K562 (cell line): ENCODE data around the gene TPO. TPM values are rescaled to one million over a fixed set of nuclear protein-coding genes. Genes with fewer than 3 reads are reported as not detected.

ENCODE experiments used
- ATAC-seq: fragments of 200-7000 bp; cut with Tn5 transposase; 3 replicates; pipeline ENCODE4 v1.9.1; 2020; ENCODE audit warnings: moderate library complexity
- BruUV-seq: library from RNA; stranded (reverse); fragments of 400-500 nt; replicated peaks from 2 replicates; lab custom pipeline; 2021; lab: Mats Ljungman, UMichigan
- CTCF ChIA-PET: fragments of 300-600 bp; formaldehyde crosslinking; extraction: SDS; loops from one replicate; lab custom pipeline; 2021; ENCODE audit warnings: low intra/inter-chr PET ratio; lab: Yijun Ruan, JAX
- POLR2A ChIA-PET: fragments of 300-600, 350-650 bp; sonication (Branson Sonifier 250); formaldehyde crosslinking; extraction: SDS; loops from one replicate; lab custom pipeline; 2021; ENCODE audit warnings: antibody characterized with exemption, inconsistent platforms; lab: Yijun Ruan, JAX
- DNase-seq, 4 experiments: peaks; one replicate each; pipeline versions ENCODE4 v3.0.0 to v3.0.0-alpha.2; 2011 to 2018; ENCODE audit warnings: low spot score in 3 of 4, mixed read lengths in 3 of 4; ENCODE audit errors: extremely low read depth in 1 of 4
- FAIRE-seq: peaks from 2 replicates; lab custom pipeline; 2011; peaks lifted over from hg19 to GRCh38; lab: Jason Lieb, UNC
- H2AFZ ChIP-seq: 2 replicates; pipeline ENCODE4 v1.6.0; 2011; ENCODE audit warnings: low read depth, low read length, control low read depth, inconsistent platforms
- H3K27ac ChIP-seq: fragments of 200-600 bp; 3 replicates; pipeline ENCODE4 v1.8.0; 2011; ENCODE audit warnings: low read depth, mild to moderate bottlenecking, control low read depth, inconsistent platforms, low read length, moderate library complexity, mixed read lengths; ENCODE audit errors: extremely low read depth
- H3K27me3 ChIP-seq, 2 experiments: fragments of 300-600 bp in 1 of 2; 2 replicates in 1 of 2; 3 replicates in 1 of 2; pipeline versions ENCODE4 v1.6.0 to v1.8.0; 2011; ENCODE audit warnings: inconsistent platforms in 2 of 2, low read length in 2 of 2, mild to moderate bottlenecking in 1 of 2, mixed read lengths in 1 of 2, moderate library complexity in 1 of 2; ENCODE audit not compliant: control insufficient read depth in 2 of 2, insufficient read depth in 2 of 2
- H3K36me3 ChIP-seq: fragments of 300-600 bp; 3 replicates; pipeline ENCODE4 v1.8.0; 2011; ENCODE audit warnings: mild to moderate bottlenecking, low read length, inconsistent platforms; ENCODE audit not compliant: control insufficient read depth, insufficient read depth
- H3K4me1 ChIP-seq, 2 experiments: fragments of 200-600 bp in 1 of 2; replicated peaks in 1 of 2; 2 replicates in 1 of 2; 3 replicates in 1 of 2; pipeline versions ENCODE4 v1.5.1 to v1.8.0; 2011; ENCODE audit warnings: inconsistent platforms in 2 of 2, low read length in 2 of 2, mild to moderate bottlenecking in 1 of 2, mixed read lengths in 1 of 2, moderate library complexity in 1 of 2; ENCODE audit not compliant: control insufficient read depth in 2 of 2, insufficient read depth in 2 of 2
- H3K4me2 ChIP-seq: 2 replicates; pipeline ENCODE4 v1.6.1; 2011; ENCODE audit warnings: low read length, control low read depth, inconsistent platforms, mixed read lengths; ENCODE audit not compliant: insufficient read depth
- H3K4me3 ChIP-seq: fragments of 200-600 bp; sonication (generic), shearing (Covaris generic); 2 replicates; pipeline ENCODE4 v1.5.1; 2016; ENCODE audit warnings: control low read depth, inconsistent platforms
- H3K79me2 ChIP-seq: fragments of 200-600 bp; 3 replicates; pipeline ENCODE4 v1.8.0; 2011; ENCODE audit warnings: low read length, inconsistent platforms; ENCODE audit not compliant: control insufficient read depth, insufficient read depth
- H3K9ac ChIP-seq, 2 experiments: 2 replicates each; pipeline versions ENCODE4 v1.6.0 to v1.6.1; 2011; ENCODE audit warnings: low read depth in 2 of 2, low read length in 2 of 2, control low read depth in 1 of 2, inconsistent platforms in 1 of 2, mild to moderate bottlenecking in 1 of 2, mixed read lengths in 1 of 2; ENCODE audit not compliant: insufficient read depth in 1 of 2
- H3K9me1 ChIP-seq: one replicate; pipeline ENCODE4 v1.6.0; 2011; ENCODE audit warnings: inconsistent platforms, mild to moderate bottlenecking, low read length, moderate library complexity; ENCODE audit not compliant: control insufficient read depth, insufficient read depth
- H3K9me3 ChIP-seq: replicated peaks from 2 replicates; pipeline ENCODE4 v1.5.1; 2011; ENCODE audit warnings: low read depth, low read length, inconsistent platforms; ENCODE audit not compliant: control insufficient read depth, insufficient read depth
- H4K20me1 ChIP-seq: replicated peaks from 2 replicates; pipeline ENCODE4 v1.6.1; 2011; ENCODE audit warnings: low read length, inconsistent platforms, mixed read lengths; ENCODE audit not compliant: control insufficient read depth, insufficient read depth
- FIP1L1 ChIP-seq: fragments of 200-400 bp; formaldehyde crosslinking; IDR thresholded peaks from 2 replicates; pipeline ENCODE4 v1.6.1; 2018; ENCODE audit warnings: mild to moderate bottlenecking, low read depth, low read length; ENCODE audit not compliant: poor library complexity, severe bottlenecking
- FOS ChIP-seq: IDR thresholded peaks from 3 replicates; pipeline ENCODE4 v1.6.1; 2011; ENCODE audit not compliant: insufficient read length; ENCODE audit errors: extremely low read depth
- NFYB ChIP-seq: IDR thresholded peaks from 2 replicates; pipeline ENCODE4 v1.6.1; 2011; ENCODE audit warnings: mild to moderate bottlenecking, moderate library complexity; ENCODE audit not compliant: insufficient read length; ENCODE audit errors: extremely low read depth
- TAF9B ChIP-seq: fragments of 450-650 bp; IDR thresholded peaks from 2 replicates; pipeline ENCODE4 v1.6.1; 2018; ENCODE audit warnings: mild to moderate bottlenecking; ENCODE audit not compliant: partially characterized antibody
- ZNF133 ChIP-seq: fragments of 250-450 bp; sonication (Bioruptor Pico); IDR thresholded peaks from 2 replicates; pipeline ENCODE4 v1.4.0; 2020; ENCODE audit warnings: mild to moderate bottlenecking
- ZNF224 ChIP-seq: sonication (generic); formaldehyde crosslinking; IDR thresholded peaks from 2 replicates; pipeline ENCODE4 v1.8.0; 2022; ENCODE audit warnings: mild to moderate bottlenecking, missing genetic modification reagents
- WGBS: fragments of 100-300 bp; shearing (Covaris generic); methylation state at CpG from one replicate; pipeline ENCODE4 v1.1.6; 2016; ENCODE audit warnings: low coverage, mixed read lengths; ENCODE audit not compliant: insufficient coverage; ENCODE audit errors: missing lambda C conversion rate; 5-methylcytosine and 5-hydroxymethylcytosine counted together
- in situ Hi-C: fragments of 300-500 bp; cut with MboI; formaldehyde crosslinking; loops from 4 replicates; pipeline ENCODE4 v1.15.0; 2018; ENCODE audit warnings: inconsistent platforms, mixed read lengths
- intact Hi-C: fragments of 100-400 bp; cut with micrococcal nuclease; formaldehyde crosslinking; loops from 2 replicates; pipeline ENCODE4 v1.14.2; 2022
- polyA plus RNA-seq, 8 experiments: library from polyadenylated mRNA; depleted of rRNA in 4 of 8; stranded (reverse) in 5 of 8; unstranded in 3 of 8; fragments of >200 nt; fragmentation: Nextera tagmentation in 2 of 8; fragmentation: Illumina TruSeq in 1 of 8; extraction: Ambion mirVana in 2 of 8; extraction: Trizol in 1 of 8; gene quantifications; 2 replicates each; pipeline versions ENCODE4 v1.2.1 to v1.2.3, GENCODE V29; 2011 to 2014; ENCODE audit warnings: inconsistent platforms in 1 of 8, missing spikeins in 1 of 8
- total RNA-seq, 7 experiments: library from RNA; depleted of rRNA in 6 of 7; stranded (reverse); fragments of >200 nt in 6 of 7; fragmentation: Illumina TruSeq in 2 of 7; extraction: Trizol in 2 of 7; gene quantifications; 2 replicates each; pipeline versions ENCODE4 v1.2.1 to v1.2.3, GENCODE V29; 2011 to 2021; ENCODE audit warnings: low replicate concordance in 1 of 7
- TF ChIP-seq, protein P1 (sequence below): fragments of 250-450 bp; sonication (Bioruptor Pico); IDR thresholded peaks from 2 replicates; pipeline ENCODE4 v1.4.0; 2020; ENCODE audit warnings: mild to moderate bottlenecking, moderate library complexity
- TF ChIP-seq, protein P2 (sequence below): fragments of 250-450 bp; sonication (Bioruptor Pico); IDR thresholded peaks from 2 replicates; pipeline ENCODE4 v1.5.0; 2020; ENCODE audit warnings: mild to moderate bottlenecking

Gene TPO
- total and polyA plus RNA-seq, 9 of the 15 experiments (the other 6 are each of a cell fraction or from before 2014, with no cell fraction given), result not detected

DNA sequence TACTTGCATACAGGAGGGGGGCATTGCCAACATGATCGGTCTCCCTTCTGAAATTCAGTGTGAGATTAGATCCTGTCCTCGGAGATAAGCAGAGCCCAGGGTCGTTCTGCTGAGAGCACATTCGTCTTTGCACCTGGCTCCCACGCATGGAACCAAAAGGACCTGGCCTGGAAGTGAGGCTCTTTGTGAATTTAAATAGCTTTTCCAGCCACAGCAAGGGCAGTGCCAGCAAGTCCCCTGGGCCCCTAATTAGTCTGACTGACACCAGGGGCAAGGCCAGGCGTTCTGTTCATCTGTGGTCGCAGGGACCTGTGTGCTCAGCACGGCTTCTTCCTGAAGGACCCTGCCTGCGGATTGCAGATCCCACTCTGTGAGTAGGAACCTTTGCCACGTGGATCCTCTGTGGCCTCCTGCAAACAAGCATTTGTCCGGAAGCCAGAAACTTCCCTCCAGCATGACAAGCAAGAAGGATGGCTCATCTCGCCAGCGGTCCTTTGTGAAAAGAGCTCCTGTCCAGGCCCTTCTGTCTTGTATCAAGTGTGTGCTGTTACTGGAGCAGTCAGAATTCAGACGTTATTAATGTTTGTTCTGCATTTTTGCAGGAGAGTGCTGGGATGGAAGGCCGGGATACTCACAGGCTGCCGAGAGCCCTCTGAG lies 128.7 kb downstream of the TPO start:
- H3K9me1 ChIP-seq, result no peaks in the 10 kb centered on the region
- intact Hi-C loops, result loop anchor here (5.0 to 10.0 kb wide), 2 partner anchors 307 to 830 kb away; no protein-coding TSS in a partner anchor
- no peak for ATAC-seq
- FAIRE-seq, result no peak
- WGBS, result under 1% methylated on average over 14 of the region's 16 CpGs
- no peaks in the 10 kb centered on the region for H3K79me2 ChIP-seq
- peaks cover 2 to 37% of the 10 kb centered on the region in 2 experiments; a peak in 3 of 5 replicates for H3K27me3 ChIP-seq
- no peak overlapping the region for H3K4me2 ChIP-seq
- TF ChIP-seq FOS (no peak), ZNF133 (no peak), TAF9B (no peak), NFYB (no peak), ZNF224 (no peak), FIP1L1 (no peak)
- TF ChIP-seq, protein P1, sequence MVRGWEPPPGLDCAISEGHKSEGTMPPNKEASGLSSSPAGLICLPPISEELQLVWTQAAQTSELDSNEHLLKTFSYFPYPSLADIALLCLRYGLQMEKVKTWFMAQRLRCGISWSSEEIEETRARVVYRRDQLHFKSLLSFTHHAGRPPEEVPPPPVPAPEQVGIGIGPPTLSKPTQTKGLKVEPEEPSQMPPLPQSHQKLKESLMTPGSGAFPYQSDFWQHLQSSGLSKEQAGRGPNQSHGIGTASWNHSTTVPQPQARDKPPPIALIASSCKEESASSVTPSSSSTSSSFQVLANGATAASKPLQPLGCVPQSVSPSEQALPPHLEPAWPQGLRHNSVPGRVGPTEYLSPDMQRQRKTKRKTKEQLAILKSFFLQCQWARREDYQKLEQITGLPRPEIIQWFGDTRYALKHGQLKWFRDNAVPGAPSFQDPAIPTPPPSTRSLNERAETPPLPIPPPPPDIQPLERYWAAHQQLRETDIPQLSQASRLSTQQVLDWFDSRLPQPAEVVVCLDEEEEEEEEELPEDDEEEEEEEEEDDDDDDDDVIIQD (CRISPR knock-in tag), result no peak
- TF ChIP-seq, protein P2, sequence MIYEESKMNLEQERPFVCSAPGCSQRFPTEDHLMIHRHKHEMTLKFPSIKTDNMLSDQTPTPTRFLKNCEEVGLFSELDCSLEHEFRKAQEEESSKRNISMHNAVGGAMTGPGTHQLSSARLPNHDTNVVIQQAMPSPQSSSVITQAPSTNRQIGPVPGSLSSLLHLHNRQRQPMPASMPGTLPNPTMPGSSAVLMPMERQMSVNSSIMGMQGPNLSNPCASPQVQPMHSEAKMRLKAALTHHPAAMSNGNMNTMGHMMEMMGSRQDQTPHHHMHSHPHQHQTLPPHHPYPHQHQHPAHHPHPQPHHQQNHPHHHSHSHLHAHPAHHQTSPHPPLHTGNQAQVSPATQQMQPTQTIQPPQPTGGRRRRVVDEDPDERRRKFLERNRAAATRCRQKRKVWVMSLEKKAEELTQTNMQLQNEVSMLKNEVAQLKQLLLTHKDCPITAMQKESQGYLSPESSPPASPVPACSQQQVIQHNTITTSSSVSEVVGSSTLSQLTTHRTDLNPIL, result no peak
- TF ChIP-seq, all 486 proteins: peak for 0
- in situ Hi-C loops, result loop anchor here (25.0 kb wide), 1 partner anchor 830 kb away; no protein-coding TSS in a partner anchor
- POLR2A ChIA-PET, result interaction anchor here (0.6 kb wide), 1 partner anchor 29 kb away, joined by 3 read pairs; no protein-coding TSS in a partner anchor
- DNase-seq, result no peak
- BruUV-seq, result no TSS peak
- Histone ChIP-seq H3K27ac (no peak overlapping the region), H4K20me1 (no peaks in the 10 kb centered on the region; the same call in 1 of the 2 replicates), H3K9ac (no peak overlapping the region), H3K4me1 (no peaks in the 10 kb centered on the region), H2AFZ (no peak overlapping the region), H3K4me3 (no peak overlapping the region), H3K9me3 (no peaks in the 10 kb centered on the region), H3K36me3 (no peaks in the 10 kb centered on the region)
- CTCF ChIA-PET, result no interaction called here
